Urothelium cell line (cell line): ENCODE results near the gene RGL1.
A peak's percentile ranks its signal among the peaks of the same experiment; 100 is the strongest.

ENCODE experiments used
- DNase-seq: peaks from one replicate; pipeline ENCODE4 v3.0.0; 2011; ENCODE audit warnings: low spot score, mixed read lengths
- FAIRE-seq: peaks from 2 replicates; lab custom pipeline; 2011; peaks lifted over from hg19 to GRCh38; lab: Jason Lieb, UNC

The RGL1 gene

GRCh38 chr1:183910845-183911244, 105.9 kb downstream of the RGL1 start:
- no peak for FAIRE-seq

GRCh38 chr1:183911285-183911684, 106.4 kb downstream of the RGL1 start:
- no peak for DNase-seq
- no peak for FAIRE-seq

More at GRCh38 chr1:183910845-183911244, 105.9 kb downstream of the RGL1 start:
- no peak for DNase-seq

GRCh38 chr1:183912265-183912886, 107.5 kb downstream of the RGL1 start:
- FAIRE-seq (no peak), DNase-seq (no peak)

- FAIRE-seq: no peak
- no peak for DNase-seq
Measured at GRCh38 chr1:183913567-183913993, 108.7 kb downstream of the RGL1 start.

- DNase-seq (no peak), FAIRE-seq (no peak)
Measured at GRCh38 chr1:183914276-183914675, 109.4 kb downstream of the RGL1 start.

- DNase-seq (no peak), FAIRE-seq (no peak)
Measured at GRCh38 chr1:183914891-183915290, 110.0 kb downstream of the RGL1 start.

- FAIRE-seq (peak; percentile 53), DNase-seq (peak; percentile 87)
Measured at GRCh38 chr1:183915625-183916510, 110.9 kb downstream of the RGL1 start.

GRCh38 chr1:183916574-183916973, 111.7 kb downstream of the RGL1 start:
- FAIRE-seq: no peak
- DNase-seq: no peak

GRCh38 chr1:183918589-183918988, 113.7 kb downstream of the RGL1 start:
- no peak for DNase-seq
- no peak for FAIRE-seq

GRCh38 chr1:183920651-183921050, 115.7 kb downstream of the RGL1 start:
- DNase-seq: no peak
- FAIRE-seq: no peak

GRCh38 chr1:183922197-183922596, 117.3 kb downstream of the RGL1 start:
- no peak for DNase-seq
- FAIRE-seq: no peak

GRCh38 chr1:183925947-183926346, 121.0 kb downstream of the RGL1 start:
- no peak for FAIRE-seq
- no peak for DNase-seq

GRCh38 chr1:183926983-183927382, 122.1 kb downstream of the RGL1 start:
- no peak for DNase-seq
- no peak for FAIRE-seq

GRCh38 chr1:183931646-183932271, 126.8 kb downstream of the RGL1 start:
- no peak for DNase-seq
- no peak for FAIRE-seq

GRCh38 chr1:183932412-183932811, 127.5 kb downstream of the RGL1 start:
- DNase-seq (no peak), FAIRE-seq (no peak)

- DNase-seq (no peak), FAIRE-seq (no peak)
Measured at GRCh38 chr1:183933528-183934179, 128.7 kb downstream of the RGL1 start.

- DNase-seq: no peak
- FAIRE-seq: no peak
Measured at GRCh38 chr1:183934314-183934713, 129.4 kb downstream of the RGL1 start.

GRCh38 chr1:183936009-183936408, 131.1 kb downstream of the RGL1 start:
- no peak for FAIRE-seq
- DNase-seq: no peak

- DNase-seq (no peak), FAIRE-seq (no peak)
Measured at GRCh38 chr1:183936791-183937190, 131.9 kb downstream of the RGL1 start.

GRCh38 chr1:183937611-183938010, 132.7 kb downstream of the RGL1 start:
- FAIRE-seq: no peak
- DNase-seq: no peak

GRCh38 chr1:183941001-183941400, 136.1 kb downstream of the RGL1 start:
- FAIRE-seq (no peak), DNase-seq (no peak)
